Activated CD4-positive, alpha-beta T cell treated with anti-CD3 and anti-CD28 coated beads, Interleukin-2, amount 50 U/mL, for 16 hours (primary cell): ENCODE data around the gene GABRG3.

Experiments
- DNase-seq: peaks from one replicate; pipeline ENCODE4 v3.0.0-alpha.2; 2020

The GABRG3 gene

GRCh38 chr15:27196691-27197090 lies 225.7 kb downstream of the GABRG3 start:
- DNase-seq, result no peak

GRCh38 chr15:27201425-27201824 lies 230.4 kb downstream of the GABRG3 start:
- DNase-seq, result no peak

- DNase-seq, result no peak
Measured at GRCh38 chr15:27210176-27210575, 239.2 kb downstream of the GABRG3 start.

GRCh38 chr15:27214032-27214431 lies 243.1 kb downstream of the GABRG3 start:
- DNase-seq, result no peak

DNA sequence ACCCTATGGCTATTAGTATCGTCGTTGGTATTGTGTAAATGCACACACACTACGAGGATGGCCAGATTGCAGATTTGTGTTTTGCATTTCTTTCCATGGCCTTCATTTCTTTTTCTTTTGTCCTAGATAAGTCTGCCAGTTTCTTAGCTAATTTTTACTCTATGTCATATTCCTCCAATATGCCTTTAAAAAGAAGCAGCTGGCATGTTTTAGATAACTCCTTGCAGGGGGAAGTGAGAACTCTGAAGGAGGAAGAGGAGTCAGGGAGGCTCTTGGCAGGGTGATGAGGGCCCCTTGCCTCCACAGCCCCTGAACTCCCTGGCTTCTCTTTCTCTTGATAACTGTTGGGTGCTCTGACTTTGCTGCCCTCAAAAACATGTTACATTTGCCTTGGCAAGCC lies 244.0 kb downstream of the GABRG3 start:
- DNase-seq, result no peak

- no peak for DNase-seq
Measured at GRCh38 chr15:27218426-27218825, 247.4 kb downstream of the GABRG3 start.

- no peak for DNase-seq
Measured at GRCh38 chr15:27219636-27220035, 248.7 kb downstream of the GABRG3 start.

DNA sequence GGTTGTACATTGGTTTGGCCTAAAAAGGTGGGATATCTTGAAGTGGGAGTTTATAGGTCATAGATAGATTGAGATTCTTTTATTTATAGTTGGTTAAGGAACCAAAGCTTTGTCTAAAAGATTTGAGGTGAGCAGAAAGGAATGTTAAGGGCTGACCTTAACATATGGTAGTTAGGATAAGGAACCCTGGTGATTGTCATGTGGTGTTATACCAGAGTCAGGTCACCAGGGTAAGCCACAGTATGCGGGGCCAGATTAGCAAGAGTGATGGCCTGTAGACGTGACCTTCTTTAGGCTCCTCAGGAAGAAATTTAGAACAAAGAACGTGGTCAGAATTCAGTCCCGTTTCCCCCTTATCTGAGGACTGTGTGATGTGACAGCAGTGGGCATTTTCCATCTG lies 249.2 kb downstream of the GABRG3 start:
- no peak for DNase-seq

- DNase-seq, result no peak
Measured at GRCh38 chr15:27222479-27222878, 251.5 kb downstream of the GABRG3 start.

DNA sequence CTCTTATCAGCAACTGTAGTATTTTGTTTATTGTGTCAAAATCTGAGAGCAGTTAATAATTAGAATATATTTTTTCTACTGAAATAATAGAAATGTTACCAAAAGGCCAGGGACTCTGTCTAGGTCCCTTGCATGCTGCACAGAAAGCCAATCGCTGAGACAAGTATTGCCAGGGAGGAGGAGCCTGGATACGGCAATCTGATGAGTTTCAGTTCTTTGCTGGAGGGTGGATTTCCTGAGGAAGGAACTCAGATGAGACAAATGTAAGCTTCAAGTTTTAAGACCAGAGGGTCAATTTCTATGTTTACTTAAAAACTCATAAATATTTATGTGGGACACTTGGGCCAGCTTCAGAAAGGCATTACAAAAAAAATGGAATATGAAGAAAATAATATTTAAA lies 252.2 kb downstream of the GABRG3 start:
- DNase-seq, result no peak

GRCh38 chr15:27231811-27232210 lies 260.8 kb downstream of the GABRG3 start:
- no peak for DNase-seq

- DNase-seq, result no peak
Measured at GRCh38 chr15:27232876-27233275, 261.9 kb downstream of the GABRG3 start.

DNA sequence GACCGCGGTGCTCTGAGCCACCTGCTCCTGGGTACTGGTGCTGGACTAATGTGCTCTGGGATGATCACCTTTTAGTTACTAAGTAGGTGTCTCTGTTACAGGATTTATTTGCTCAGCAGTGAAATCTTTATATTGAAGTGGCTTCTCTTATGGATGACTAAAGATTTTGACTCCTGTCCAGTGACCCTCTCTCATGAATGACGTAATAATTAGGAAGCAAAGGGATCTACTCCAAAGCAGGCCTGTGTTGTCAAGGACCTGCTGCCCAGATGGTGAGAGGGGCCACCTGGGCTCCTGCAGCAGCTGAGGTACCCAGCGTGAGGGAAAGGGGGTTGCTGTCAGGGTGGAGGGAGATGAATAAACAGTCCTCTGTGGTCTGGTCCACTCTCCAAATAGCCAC lies 263.6 kb downstream of the GABRG3 start:
- DNase-seq, result no peak

- no peak for DNase-seq
Measured at GRCh38 chr15:27235161-27235560, 264.2 kb downstream of the GABRG3 start.

- DNase-seq, result no peak
Measured at GRCh38 chr15:27235681-27236080, 264.7 kb downstream of the GABRG3 start.

DNA sequence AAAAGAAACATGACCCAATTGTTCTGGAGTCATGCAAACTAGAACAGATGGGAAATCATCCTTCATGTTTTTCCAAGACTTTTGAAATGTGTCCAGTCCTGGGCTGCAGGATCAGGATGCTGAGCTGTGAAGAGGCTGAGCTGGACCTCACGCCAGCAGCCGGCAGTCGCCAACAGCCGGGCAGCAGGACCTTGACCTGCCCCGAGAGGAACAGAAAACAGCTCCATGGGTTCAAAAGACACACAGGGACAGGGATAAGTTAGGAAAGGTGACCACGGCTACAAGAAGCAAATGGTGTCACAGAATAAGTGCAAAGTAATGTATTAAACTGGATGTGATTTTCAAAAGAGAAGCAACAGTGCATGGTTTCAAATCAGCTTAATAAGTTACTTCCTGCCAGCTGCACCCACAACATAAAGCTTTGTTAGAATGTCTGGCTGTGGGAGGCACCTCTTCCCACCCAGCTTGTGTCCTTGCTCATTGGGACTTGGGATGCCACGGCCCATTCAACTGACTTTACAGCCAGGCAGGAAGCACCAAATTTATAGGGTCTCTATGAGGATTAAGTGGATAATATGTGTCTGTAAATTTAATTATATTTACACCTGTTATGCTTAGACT lies 266.4 kb downstream of the GABRG3 start:
- DNase-seq, result no peak

DNA sequence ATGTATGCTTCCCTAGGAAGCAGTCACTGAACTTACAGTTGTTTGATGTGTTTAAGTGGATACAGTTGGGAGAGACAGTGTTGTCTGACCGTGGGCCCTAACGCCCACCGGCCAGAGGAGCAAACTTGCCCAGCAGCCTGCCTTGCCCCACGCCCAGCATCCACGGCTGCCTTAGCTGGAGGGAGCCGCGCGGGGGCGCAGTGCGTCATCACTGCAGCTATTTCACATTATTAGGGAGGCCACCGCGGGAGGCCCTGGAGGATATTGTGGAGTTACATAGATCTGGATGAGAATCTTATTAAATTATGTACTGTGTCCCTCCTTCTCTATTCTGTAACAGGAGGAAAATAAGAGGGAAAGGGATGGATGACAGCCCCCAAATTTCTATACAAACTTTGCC lies 267.2 kb downstream of the GABRG3 start:
- no peak for DNase-seq

DNA sequence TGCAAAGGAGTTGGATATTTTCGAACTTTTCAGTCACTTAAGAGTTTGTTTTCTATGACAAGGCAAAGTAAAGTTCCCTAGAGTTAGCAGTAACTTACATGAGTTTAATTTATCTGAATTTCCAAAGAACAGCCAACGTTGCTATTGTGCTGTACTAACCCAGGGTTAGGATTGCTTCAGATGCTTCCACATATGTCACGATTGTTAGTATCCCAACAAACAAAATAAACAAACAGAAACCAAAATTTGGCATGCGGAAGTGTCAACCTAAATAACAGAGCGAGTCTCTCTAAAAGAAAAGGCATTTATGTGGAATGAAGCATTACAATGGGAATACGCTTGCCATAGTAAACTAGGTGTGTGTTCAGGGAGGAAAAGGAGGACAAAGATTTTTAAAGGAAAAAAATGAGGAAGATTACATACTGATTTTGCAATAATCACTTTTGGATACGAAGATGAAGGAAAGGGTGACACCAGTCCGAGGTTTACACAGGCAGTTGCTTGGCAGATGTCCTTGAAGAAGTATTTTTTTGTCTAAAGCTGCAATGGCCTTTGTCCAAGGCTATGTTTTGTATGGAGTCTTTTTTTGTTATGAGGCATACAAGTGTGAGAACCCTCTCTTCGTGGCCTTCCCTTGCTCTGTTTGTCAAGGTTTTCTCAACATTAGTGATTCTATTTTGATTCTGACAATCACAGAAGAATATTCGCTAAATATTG lies 267.9 kb downstream of the GABRG3 start:
- DNase-seq, result no peak

DNA sequence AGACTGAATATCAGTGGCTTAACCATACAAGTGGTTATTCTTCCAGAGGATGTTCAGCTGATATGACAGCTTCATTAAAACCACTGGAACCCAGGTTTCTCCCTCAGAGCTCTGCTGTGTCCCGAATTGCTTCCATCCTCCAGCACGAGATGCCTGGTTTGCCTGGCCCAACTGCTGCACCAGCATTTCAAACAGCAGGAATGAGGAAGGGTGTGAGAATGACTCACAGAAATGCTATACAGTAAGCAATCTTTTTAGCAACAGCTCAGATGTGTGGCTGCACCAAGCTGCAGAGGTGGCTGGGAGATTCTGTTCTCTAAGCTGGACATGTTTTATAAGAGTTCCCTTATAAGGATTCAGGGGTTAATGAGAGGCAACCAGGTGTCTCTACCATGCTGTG lies 271.0 kb downstream of the GABRG3 start:
- DNase-seq, result no peak

- DNase-seq, result no peak
Measured at GRCh38 chr15:27244047-27244446, 273.1 kb downstream of the GABRG3 start.

DNA sequence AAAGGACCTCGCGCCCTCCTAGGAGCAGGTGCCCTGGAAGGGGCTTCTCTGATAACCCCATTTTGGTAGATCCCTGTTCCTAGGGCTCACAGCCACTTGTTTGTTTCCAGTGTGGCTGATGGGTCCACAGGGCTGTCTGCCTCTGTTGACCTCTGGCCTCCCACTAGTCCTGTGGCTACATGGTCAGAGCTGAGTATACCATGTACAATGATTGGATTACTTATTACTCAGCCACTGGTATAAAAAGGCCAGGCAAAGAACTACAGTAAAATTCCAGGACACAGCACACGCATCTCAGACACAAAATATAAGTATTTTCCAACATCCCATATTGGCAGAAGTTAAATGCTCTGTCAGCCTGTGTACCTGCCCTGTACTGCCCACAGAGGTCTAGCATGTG lies 277.3 kb downstream of the GABRG3 start:
- no peak for DNase-seq

- DNase-seq, result no peak
Measured at GRCh38 chr15:27249046-27249759, 278.2 kb downstream of the GABRG3 start.

DNA sequence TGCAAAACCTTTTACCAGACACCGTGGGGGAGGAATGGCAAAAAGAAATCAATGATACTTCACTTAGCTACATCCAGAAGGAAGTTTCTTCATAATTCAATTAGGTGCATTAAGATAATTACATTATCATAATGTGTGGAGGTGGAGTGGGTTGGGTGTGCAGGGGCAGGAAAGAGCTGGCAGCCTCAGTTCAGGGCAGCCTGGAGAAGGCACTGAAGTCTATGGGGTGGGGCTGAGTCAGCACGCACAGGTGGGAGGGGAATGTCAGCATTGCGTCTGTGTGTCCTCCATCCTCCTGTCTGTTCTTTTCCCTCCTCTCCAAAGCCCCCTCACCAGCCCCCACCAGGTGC lies 278.8 kb downstream of the GABRG3 start:
- no peak for DNase-seq

DNA sequence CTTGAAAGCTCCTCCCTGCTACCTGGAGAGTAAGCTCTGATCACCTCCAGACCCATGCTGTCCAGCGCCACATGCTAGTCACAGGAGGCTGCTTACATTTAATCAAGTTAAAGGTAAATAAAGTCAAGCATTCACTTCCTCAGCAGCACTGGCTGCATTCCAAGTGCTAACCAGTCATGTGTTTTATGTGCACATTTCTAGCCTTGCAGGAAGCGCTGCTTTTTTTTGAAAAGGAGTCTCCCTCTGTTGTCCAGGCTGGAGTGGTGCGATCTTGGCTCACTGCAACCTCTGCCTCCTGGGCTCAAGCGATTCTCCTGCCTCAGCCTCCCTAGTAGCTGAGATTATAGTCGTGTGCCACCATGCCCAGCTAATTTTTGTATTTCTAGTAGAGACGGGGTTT lies 279.2 kb downstream of the GABRG3 start:
- DNase-seq, result no peak
